CD4-positive, alpha-beta T cell treated with Interleukin-12 subunit alpha and Interleukin-12 subunit beta, for 1 hour (primary cell): ENCODE data around the gene CATSPER1.
A peak's percentile ranks its signal among the peaks of the same experiment; 100 is the strongest.
"Not testable (repeated sequence)": the region's sequence is repeated elsewhere in the genome, so short reads cannot be mapped to it uniquely, and the experiment has no call there.

ENCODE experiments used
- DNase-seq: peaks from one replicate; pipeline ENCODE4 v3.0.0-alpha.2; 2020

The CATSPER1 gene

GRCh38 chr11:66051371-66051765 lies 25.1 kb upstream of the CATSPER1 start:
- DNase-seq: no peak

- DNase-seq: no peak
Observed at GRCh38 chr11:66050581-66051231, 24.4 kb upstream of the CATSPER1 start.

- DNase-seq: no peak
Observed at GRCh38 chr11:66048547-66049323, 22.5 kb upstream of the CATSPER1 start, which contains the start of gene GAL3ST3. Gene GAL3ST3 (minus strand): TSS chr11:66049161. CDS start chr11:66045415, 3,746 bp downstream.

- no peak for DNase-seq
Observed at GRCh38 chr11:66047541-66048365, 21.5 kb upstream of the CATSPER1 start.

GRCh38 chr11:66046901-66047300 lies 20.6 kb upstream of the CATSPER1 start:
- DNase-seq: no peak

- peak; percentile 87 for DNase-seq
Observed at GRCh38 chr11:66045177-66045639, 18.9 kb upstream of the CATSPER1 start.

GRCh38 chr11:66044757-66045156 lies 18.5 kb upstream of the CATSPER1 start:
- no peak for DNase-seq

GRCh38 chr11:66042996-66043906 lies 17.0 kb upstream of the CATSPER1 start:
- DNase-seq: no peak

GRCh38 chr11:66042227-66042995 lies 16.1 kb upstream of the CATSPER1 start:
- no peak for DNase-seq

- DNase-seq: no peak
Observed at GRCh38 chr11:66039765-66040164, 13.5 kb upstream of the CATSPER1 start.

GRCh38 chr11:66037327-66037726 lies 11.0 kb upstream of the CATSPER1 start:
- no peak for DNase-seq

GRCh38 chr11:66036334-66036710 lies 10.0 kb upstream of the CATSPER1 start:
- DNase-seq: no peak

- DNase-seq: no peak
Observed at GRCh38 chr11:66035653-66036333, 9.5 kb upstream of the CATSPER1 start.

- DNase-seq: no peak
Observed at GRCh38 chr11:66032957-66033735, 6.9 kb upstream of the CATSPER1 start.

- DNase-seq: not testable (repeated sequence)
Observed at GRCh38 chr11:66023186-66023440, 3.2 kb downstream of the CATSPER1 start.

GRCh38 chr11:66022401-66023185 lies 3.7 kb downstream of the CATSPER1 start:
- DNase-seq: peak; percentile 79

- no peak for DNase-seq
Observed at GRCh38 chr11:66020618-66021357, 5.5 kb downstream of the CATSPER1 start.

GRCh38 chr11:66020212-66020611 lies 6.1 kb downstream of the CATSPER1 start:
- no peak for DNase-seq

GRCh38 chr11:66017321-66017720 lies 9.0 kb downstream of the CATSPER1 start:
- DNase-seq: no peak
